GM19043 (cell line): ENCODE results near the gene SH2D4B.

Experiments
- ATAC-seq: cut with Tn5 transposase; IDR thresholded peaks from one replicate; pipeline ENCODE4 v1.9.1; 2021; ENCODE audit warnings: low read depth; ENCODE audit not compliant: unreplicated experiment

SH2D4B gene

DNA sequence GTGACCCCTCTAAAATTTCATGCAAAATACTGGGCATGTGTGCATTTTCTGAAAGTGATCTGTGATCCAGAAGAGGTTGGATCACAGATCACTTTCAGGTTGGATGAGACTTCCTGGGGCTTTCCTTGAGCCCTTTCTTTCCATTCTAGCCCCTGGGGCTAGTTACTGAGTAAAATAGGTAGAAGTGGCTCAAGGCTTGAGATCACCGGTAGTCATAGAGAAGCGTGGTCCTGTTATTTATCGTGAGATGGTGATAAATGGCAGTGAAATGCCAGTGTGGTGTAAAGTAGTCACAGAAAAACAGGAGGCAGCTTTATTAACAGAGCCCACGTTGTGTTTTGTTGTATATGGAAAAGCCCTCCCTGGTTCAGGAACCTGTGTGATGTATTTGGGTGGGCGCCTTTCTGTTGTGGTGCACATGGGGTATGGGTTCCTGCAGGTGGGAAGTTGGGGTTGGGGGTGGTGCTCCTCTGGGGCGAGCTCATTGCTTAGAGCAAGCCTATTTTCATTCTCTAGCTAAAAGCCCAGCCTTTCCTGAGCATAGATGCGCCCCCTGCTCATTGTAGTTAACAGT lies 34.0 kb upstream of the SH2D4B start:
- ATAC-seq: no peak

DNA sequence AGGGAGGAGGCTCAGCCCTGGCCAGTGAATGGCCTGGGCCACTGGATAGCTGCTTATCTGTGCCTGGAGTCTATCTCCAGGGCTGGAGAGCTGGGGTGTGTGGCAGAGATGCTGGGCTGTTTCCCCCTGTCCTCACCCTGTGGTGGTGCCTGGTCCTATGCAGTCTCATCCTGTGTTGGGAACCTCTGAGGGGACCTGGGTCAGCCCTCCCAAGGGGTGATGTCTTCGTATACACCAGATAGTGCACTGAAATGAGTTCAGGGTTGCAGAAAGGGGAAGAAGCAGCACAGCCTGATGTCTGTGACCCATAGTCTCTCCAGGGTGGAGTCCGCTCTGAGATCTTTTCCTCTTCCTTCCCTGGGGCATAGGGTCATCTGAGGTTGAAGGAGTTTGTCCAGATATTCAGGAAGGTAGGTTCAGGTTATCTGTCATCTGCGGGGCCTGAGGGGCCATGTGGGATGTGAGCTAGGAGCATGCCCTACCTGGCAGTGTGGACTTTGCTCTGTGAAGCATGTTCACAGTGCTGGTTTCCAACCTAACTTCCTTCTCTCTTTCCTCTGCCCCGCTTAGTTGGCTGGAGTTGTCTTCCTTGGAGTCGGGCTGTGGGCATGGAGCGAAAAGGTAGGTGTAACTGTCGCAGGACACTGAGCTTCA lies 33.4 kb upstream of the SH2D4B start:
- no peak for ATAC-seq

DNA sequence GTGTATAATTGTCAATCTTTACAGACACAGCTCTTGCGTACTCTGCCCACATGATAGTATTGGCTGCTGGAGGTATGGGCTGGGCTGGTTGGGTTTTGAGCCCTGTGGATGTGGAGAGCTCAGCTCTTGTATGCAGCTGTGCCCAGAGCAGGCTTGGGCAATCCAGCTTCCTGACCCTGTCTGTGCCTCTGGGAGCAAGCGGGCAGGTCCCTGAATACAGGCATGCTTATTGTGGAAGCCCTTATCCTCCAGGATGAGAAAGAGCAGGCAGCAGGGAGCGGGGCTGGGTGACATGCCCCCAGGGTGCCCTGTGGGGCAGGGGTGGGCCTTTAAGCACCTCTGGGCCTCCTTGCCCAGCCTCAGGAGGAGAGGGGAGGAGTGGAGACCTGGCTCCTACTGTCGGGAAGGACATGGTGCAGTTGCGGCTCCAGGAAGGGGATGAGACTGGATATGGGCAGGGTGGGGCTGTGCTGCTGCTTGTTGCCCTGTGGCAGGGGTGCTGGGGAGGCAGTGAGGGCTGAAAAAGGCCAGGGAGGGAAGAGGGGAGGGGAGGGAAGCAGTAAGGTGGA lies 32.7 kb upstream of the SH2D4B start:
- no peak for ATAC-seq

DNA sequence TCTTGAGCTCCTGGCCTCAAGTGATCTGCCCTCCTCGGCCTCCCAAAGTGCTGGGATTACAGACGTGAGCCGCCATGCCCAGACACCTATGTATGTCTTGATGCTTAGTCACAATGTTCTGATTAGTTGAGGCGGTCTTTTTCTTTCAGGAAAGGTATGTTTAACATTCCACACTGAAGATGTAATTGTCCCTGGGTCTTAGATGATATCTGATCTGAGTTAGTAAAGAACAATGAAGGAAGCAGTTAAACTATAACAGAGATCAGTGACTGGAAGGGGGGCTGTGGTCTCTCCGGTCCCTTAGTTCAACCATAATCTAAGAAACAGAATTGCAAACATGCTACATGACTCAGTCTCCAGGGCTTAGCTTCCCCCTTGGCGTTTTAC lies 31.5 kb upstream of the SH2D4B start:
- no peak for ATAC-seq

DNA sequence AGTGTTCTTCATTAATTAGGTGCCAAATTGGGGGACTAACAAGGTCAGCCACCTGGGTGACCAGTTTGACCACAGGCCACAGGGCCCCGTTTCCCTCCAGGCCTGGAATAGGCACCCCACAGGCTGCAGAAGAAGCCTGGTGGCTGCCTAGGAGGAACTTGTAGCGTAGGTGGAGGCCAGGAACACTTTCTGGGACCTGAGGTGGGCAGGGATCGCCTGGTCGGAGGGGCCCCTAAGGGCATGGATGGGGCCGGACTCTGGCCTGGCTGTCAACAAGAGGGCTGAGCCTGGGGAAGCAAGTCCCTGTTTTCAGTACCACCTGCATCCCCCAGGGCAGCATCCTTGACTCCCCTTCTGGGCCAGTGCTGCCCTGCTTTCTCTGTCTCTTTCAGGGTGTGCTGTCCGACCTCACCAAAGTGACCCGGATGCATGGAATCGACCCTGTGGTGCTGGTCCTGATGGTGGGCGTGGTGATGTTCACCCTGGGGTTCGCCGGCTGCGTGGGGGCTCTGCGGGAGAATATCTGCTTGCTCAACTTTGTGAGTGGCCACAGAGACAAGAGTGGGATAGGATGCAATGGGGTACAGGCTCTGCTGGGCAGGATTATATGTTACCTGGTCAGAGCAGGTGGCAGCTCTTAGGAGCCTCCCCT lies 30.7 kb upstream of the SH2D4B start:
- ATAC-seq: no peak

DNA sequence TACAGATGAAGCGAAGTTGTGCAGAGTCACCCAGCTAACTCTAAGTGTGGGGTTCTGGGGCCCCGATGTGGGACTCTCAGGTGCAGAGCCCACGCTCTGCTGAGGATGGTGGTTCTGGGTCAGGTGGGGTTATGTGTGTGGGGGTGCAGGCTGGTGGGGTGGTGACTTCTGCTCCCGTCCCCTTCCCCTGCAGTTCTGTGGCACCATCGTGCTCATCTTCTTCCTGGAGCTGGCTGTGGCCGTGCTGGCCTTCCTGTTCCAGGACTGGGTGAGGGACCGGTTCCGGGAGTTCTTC lies 28.6 kb upstream of the SH2D4B start:
- no peak for ATAC-seq

DNA sequence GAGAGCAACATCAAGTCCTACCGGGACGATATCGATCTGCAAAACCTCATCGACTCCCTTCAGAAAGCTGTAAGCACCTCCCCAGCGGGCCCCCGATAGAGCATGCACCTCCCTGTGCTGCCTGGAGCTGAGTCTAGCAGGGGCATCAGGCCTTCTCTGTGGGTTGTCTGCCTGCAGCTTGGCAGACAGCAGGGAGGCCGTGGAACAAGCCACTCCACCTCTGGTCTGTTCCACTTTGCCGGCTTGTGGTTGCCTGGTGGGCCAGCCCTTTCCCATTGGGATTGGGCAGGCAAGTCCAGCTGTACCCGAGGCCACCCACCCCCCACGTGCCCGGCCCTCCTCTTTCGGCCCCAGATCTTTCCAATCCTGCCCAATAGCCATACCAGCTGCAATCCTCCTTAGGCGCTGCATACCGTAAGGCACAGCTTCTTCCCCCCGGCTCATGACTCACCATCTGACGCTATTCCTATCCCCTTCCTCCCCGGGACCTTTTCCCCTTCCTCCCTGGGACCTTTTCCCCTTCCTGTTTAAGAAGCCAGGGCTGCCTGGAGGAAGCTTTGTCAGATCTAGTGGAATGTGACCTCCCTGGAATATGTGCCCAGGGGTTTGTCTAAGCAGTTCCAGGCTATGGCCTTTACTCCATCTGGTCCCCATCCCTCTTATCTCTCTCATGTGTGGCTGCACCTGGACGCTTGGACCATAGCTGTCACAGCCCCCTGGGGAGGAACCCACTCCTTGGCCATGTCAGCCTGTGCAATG lies 28.1 kb upstream of the SH2D4B start:
- no peak for ATAC-seq

DNA sequence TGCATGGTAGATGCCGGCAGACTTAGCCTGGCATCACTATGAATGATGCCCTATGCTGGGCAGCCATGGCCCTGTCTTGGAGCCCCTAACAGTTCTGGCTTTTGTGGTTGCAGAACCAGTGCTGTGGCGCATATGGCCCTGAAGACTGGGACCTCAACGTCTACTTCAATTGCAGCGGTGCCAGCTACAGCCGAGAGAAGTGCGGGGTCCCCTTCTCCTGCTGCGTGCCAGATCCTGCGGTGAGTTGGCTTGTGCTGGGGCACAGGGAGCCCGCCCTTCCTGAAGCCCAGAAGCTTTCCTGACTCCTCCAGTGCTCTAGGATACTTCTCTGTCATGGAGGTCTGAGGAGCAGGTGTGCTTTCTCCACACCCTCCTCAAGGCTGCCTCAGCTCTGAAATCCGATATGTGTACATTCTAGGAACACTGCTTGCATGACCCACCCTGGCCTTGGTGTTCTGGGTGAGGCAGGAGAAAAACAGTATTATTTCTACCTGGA lies 25.6 kb upstream of the SH2D4B start:
- ATAC-seq: no peak

DNA sequence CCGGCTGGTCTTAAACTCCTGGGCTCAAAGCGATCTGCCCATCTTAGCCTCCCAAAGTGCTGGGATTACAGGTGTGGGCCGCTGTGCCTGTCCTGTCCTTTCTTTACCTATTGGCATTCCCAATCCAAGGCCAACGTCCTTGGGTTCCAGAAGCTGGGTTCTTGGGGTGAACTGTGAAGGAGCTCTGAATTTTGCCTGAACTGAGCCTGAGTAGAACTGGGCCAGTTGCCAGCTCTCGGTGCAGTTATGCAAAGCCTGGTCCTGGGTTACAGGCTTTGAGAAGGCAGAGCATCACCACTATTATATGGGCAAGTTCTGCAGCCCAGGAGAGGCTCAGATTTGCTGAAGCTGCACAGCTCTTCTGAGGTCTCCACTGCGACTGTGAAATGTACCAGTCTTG lies 24.6 kb upstream of the SH2D4B start:
- no peak for ATAC-seq

DNA sequence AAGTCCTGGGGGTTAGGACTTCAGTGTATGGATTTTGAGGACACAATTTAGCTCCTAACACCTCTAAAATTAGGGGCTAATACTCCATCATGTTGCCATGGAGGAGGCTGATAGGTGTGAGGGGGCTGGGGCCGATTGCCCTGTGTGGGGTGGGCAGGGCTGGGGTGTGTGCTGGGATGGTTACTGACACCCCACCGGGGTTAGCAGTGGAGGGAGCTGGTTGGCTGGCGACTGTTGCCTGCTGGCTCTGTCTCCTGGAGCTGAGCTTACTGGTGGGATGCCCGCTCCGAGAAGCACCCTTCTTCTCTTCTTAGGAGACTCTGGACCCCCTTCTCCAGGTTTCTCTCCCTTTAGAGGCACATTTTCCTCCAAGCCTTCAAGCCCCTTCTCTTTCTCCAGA lies 22.2 kb upstream of the SH2D4B start:
- no peak for ATAC-seq

DNA sequence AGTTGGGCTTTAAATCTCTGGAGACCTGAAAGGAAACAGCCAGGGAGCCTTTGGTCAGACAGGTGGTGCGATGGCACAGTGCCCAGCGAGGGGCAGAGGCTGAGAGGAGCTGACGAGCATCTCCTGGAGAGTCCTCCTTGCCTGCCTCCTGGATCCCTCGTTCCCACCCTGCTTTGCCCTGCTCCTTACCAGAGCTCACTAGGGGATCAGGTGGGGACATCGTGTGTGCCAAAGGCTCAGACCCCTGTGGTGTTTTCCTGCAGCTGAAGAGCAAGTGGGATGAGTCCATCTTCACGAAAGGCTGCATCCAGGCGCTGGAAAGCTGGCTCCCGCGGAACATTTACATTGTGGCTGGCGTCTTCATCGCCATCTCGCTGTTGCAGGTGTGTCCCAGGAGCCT lies 21.8 kb upstream of the SH2D4B start:
- no peak for ATAC-seq

DNA sequence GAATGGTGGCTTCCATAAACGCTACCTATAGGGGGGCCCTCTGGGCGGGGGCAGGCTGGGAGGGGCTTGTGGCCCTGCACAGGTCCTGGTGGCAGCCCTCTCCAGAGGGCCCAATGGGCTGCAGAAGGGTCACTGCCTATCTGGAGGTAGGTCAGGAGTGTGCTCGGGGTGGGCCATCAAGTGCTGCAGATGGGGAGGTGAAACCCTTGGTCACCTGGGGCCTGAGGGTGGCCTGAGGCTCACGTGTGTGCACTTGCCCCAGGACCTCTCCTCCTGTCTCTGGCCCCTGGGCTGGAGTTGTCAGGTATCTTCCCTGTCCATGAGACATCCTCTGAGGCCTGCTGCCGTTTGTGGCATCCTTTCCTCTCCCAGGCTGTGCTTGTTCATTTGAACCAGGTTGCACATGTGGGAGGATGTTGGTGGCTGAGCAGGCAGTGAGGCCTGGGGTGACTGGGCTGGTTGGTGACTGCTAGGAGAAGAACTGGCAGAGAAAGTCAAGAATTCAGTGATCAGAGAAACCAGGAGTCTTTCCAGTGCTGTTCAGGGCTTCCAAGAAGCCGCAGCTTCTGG lies 21.1 kb upstream of the SH2D4B start:
- ATAC-seq: no peak

DNA sequence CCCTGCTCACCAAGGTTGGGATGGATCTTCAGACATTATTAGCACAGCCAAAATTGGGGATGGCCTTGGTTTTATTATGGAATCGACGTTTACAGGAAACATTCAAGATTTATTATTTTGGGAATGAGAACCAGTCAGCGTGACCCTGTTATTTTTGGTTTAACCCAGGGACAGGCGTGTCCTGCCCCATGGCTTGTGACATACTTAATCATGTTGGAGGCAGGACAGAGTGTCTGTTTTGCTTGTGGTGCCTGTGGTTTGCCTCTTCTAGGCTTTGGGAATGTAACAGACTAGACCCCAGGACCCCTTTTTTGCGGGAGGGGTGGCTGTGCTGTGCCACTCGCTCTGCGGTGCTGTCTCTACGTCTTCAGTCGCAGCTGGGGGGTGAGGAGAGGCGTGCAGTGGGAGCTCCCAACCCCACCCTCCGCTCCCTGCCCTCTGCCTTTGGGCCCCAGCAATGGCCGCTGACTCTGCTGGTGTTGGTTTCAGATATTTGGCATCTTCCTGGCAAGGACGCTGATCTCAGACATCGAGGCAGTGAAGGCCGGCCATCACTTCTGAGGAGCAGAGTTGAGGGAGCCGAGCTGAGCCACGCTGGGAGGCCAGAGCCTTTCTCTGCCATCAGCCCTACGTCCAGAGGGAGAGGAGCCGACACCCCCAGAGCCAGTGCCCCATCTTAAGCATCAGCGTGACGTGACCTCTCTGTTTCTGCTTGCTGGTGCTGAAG lies 20.1 kb upstream of the SH2D4B start:
- no peak for ATAC-seq

DNA sequence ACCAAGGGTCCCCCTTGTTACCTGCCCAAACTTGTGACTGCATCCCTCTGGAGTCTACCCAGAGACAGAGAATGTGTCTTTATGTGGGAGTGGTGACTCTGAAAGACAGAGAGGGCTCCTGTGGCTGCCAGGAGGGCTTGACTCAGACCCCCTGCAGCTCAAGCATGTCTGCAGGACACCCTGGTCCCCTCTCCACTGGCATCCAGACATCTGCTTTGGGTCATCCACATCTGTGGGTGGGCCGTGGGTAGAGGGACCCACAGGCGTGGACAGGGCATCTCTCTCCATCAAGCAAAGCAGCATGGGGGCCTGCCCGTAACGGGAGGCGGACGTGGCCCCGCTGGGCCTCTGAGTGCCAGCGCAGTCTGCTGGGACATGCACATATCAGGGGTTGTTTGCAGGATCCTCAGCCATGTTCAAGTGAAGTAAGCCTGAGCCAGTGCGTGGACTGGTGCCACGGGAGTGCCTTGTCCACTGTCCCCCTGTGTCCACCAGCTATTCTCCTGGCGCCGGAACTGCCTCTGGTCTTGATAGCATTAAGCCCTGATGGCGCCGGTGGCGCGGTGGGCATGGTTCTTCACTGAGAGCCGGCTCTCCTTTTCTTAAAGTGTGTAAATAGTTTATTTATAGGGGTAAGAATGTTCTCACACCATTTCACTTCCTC lies 19.4 kb upstream of the SH2D4B start:
- peak; percentile 57 for ATAC-seq

DNA sequence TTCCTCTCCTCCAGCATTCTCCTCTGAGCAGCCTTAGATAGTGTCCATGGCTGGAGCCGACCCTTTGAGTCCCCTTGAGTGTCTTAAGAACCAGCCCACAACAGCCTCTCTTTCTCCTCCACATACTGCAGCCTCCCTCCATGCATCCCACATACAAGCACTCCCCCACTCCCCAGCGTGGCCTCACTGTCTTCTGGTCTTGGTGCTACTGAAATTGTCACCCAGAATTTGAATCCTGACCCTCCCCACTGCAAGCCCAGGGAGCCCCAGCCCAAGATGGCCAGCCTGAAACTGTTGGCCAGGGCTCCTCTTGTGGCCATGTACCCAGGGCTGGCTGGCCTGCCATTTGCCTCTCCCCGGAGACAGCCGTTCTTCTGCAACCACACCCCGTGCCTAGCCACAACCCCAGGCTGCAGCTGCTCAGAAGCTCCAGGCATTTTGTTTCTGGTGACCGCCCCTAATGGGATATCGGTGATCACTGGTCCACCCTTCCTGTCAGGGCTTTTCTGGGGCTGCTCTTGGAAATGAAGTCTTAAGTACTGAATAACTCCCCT lies 18.8 kb upstream of the SH2D4B start:
- ATAC-seq: peak; percentile 32

DNA sequence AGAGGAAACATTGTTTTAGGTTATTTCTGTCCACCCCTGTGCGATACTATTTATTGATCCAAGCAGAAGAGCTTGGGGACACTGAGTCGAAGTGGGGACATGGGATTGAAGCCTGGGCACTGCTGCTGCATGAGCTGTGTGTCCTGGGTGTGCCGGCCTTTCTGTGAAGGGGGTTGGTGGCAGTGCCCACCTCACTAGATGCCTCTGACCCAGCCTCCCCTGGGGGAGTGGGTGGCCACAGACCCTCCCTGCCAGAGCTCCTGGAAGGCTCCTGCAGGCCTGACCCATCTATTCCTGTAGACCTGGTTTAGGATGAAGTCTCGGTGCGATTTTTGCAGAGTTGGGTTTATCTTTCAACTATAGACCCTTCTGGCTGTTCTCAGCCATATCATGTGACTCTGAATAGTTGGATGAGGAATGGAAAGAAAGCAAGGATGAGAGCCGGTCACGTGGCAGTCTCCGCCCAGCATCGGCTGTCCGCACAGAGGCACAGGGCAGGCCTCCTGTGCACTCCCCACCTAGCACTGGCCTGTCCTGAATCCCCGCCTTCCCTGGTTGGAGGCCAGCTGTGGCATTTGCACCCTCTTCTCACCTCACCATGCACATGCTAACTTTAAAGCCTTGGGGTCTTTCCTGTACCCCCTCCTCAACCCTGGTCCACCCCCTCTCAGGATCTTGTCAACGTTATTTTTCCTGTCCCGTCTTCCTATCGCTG lies 17.6 kb upstream of the SH2D4B start:
- ATAC-seq: no peak

DNA sequence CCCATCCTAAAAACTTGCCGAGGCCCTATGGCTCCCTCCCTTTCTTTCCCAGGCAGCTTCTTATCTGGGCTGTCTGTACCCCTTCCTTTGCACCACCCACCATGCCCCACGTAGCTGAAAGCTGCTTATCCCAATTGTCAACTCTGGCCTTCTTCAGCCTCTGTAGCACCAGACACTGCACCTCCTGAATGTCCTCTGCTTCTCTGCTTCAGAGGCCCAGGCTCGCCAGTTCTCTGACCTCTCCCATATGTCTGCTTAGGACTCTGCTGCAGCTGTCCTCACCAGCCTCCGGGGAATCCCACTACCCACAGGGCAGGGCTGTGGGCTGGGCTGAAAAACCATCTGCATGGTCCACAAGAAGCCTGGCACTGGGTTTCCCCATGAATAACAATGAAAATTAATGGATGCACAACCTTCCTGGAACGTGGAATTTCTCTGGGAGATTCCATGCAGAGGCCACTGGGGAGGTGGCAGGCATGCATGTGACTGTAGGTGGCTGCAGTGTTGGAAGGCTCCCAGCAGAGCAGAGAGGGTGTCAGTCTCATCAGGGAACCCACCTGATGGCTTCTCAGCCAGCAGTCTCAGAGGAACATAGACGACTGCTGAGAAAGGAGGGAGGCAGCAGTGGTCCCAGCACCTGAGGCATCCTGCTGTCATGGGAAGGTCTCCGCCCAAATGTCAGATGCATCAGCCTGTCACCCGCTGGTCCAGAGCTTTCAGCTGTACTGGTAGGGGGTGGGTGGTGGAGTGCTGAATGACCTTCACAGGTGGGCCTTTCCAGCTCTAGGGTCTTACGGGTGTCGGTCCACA lies 16.8 kb upstream of the SH2D4B start:
- ATAC-seq: no peak

DNA sequence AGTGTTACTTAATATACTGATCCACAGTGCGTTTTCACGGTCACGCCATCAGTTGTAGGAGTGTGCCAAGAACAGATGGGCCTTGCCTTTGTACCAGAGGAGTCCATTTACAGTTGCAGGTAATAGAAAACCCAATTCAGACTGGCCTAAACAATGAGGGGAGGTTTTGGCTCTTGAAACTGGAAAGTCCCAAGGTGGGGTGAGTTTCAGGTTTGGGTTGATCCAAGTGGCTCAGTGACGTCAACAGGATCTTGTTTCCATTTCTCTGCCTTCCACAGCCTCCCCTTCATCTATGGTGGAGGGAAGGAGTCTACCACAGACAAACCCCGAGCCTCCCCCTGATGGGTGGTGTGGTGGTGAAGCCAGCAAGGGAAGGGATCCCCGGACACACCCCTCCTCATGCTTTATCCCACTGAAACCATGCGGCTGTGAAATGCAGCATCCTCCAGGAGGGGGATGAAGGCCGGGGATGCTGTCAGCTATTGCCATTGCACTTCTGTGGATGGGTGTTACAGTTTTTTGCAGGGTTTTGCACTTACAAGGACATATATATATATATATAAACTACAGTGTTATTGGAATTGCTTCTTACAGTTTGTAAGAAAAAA lies 14.8 kb upstream of the SH2D4B start:
- ATAC-seq: no peak
